Loucy (cell line): ENCODE measurements around the gene NFKB2.

Experiments
- H2AFZ ChIP-seq: fragments of 200-600 bp; sonication (generic); 2 replicates; pipeline ENCODE4 v1.6.0; 2016; ENCODE audit warnings: antibody characterized with exemption, mild to moderate bottlenecking, low read length, moderate library complexity
- H3F3A ChIP-seq: fragments of 200-600 bp; 2 replicates; pipeline ENCODE4 v1.6.0; 2016; ENCODE audit warnings: antibody characterized with exemption, low read depth, mild to moderate bottlenecking
- H3K27me3 ChIP-seq: fragments of 200-600 bp; sonication (generic); 2 replicates; pipeline ENCODE4 v1.6.1; 2014; ENCODE audit warnings: low read length, mild to moderate bottlenecking; ENCODE audit not compliant: insufficient read depth, poor library complexity, severe bottlenecking
- H3K36me3 ChIP-seq: fragments of 200-600 bp; sonication (generic); 2 replicates; pipeline ENCODE4 v1.6.1; 2016; ENCODE audit warnings: low read length; ENCODE audit not compliant: insufficient read depth
- H3K4me1 ChIP-seq: fragments of 200-600 bp; sonication (generic); 2 replicates; pipeline ENCODE4 v1.5.1; 2014; ENCODE audit warnings: low read length, mild to moderate bottlenecking; ENCODE audit not compliant: insufficient read depth, poor library complexity, severe bottlenecking
- H3K4me2 ChIP-seq: fragments of 200-600 bp; sonication (generic); 2 replicates; pipeline ENCODE4 v1.6.0; 2014; ENCODE audit warnings: antibody characterized with exemption, low read length, low read depth, mild to moderate bottlenecking; ENCODE audit not compliant: poor library complexity, severe bottlenecking
- H3K4me3 ChIP-seq: fragments of 200-600 bp; sonication (generic); 2 replicates; pipeline ENCODE4 v1.5.1; 2014; ENCODE audit warnings: low read length, mild to moderate bottlenecking, mixed read lengths; ENCODE audit not compliant: poor library complexity, severe bottlenecking
- H3K79me2 ChIP-seq: fragments of 200-600 bp; sonication (generic); 2 replicates; pipeline ENCODE4 v1.6.1; 2014; ENCODE audit warnings: low read length; ENCODE audit not compliant: insufficient read depth
- H3K9ac ChIP-seq: fragments of 200-600 bp; sonication (generic); 2 replicates; pipeline ENCODE4 v1.6.0; 2014; ENCODE audit warnings: mild to moderate bottlenecking, low read depth, low read length, moderate library complexity; ENCODE audit not compliant: poor library complexity, severe bottlenecking
- H3K9me2 ChIP-seq: fragments of 200-600 bp; sonication (generic); replicated peaks from 2 replicates; pipeline ENCODE4 v1.6.1; 2016; ENCODE audit warnings: low read depth, low read length, mixed read lengths
- H3K9me3 ChIP-seq: fragments of 200-600 bp; sonication (generic); 2 replicates; pipeline ENCODE4 v1.6.1; 2014; ENCODE audit warnings: mild to moderate bottlenecking, antibody characterized with exemption, low read length, low read depth; ENCODE audit not compliant: insufficient read depth
- H4K20me1 ChIP-seq: fragments of 200-600 bp; sonication (generic); 2 replicates; pipeline ENCODE4 v1.6.0; 2014; ENCODE audit warnings: antibody characterized with exemption, low read length, mild to moderate bottlenecking; ENCODE audit not compliant: insufficient read depth, poor library complexity, severe bottlenecking
- EZH2phosphoT487 ChIP-seq: fragments of 200-600 bp; IDR thresholded peaks from 2 replicates; pipeline ENCODE4 v1.6.1; 2018; ENCODE audit warnings: antibody characterized with exemption, mild to moderate bottlenecking, moderate library complexity, borderline replicate concordance
- TF ChIP-seq, protein P1 (sequence below): fragments of 200-600 bp; sonication (generic); conservative IDR thresholded peaks from 2 replicates; pipeline ENCODE4 v1.5.1; 2014; ENCODE audit warnings: mild to moderate bottlenecking, antibody characterized with exemption, low read length

The NFKB2 gene

DNA sequence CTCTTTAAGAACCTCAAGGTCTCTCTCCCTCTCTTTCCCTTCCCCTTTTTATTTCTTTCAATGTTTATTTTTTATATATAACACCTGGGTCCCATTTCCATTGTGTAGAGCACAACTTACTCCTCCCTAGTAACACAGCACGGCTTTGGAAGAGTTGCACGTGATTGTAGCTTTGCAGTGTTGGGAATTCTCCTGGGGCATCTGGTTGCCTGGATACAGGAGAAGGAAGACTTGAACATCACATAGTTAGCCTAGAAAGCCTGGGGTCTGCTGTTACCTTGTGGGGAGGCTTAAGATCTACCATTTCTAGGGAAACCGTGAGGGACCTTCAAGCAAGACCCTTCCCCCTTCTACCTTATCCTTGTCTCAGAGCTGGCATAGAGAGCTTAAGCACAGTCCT, 41.1 kb upstream of the NFKB2 start:
- no peaks in the 10 kb centered on the region for H3F3A ChIP-seq
- peaks cover 90% of the 10 kb centered on the region for H3K36me3 ChIP-seq
- H3K9me2 ChIP-seq, result no peaks in the 10 kb centered on the region
- H3K4me1 ChIP-seq, result no peaks in the 10 kb centered on the region
- peaks cover 5% of the 10 kb centered on the region for H4K20me1 ChIP-seq
- TF ChIP-seq EZH2phosphoT487, result no peak
- TF ChIP-seq, protein P1, sequence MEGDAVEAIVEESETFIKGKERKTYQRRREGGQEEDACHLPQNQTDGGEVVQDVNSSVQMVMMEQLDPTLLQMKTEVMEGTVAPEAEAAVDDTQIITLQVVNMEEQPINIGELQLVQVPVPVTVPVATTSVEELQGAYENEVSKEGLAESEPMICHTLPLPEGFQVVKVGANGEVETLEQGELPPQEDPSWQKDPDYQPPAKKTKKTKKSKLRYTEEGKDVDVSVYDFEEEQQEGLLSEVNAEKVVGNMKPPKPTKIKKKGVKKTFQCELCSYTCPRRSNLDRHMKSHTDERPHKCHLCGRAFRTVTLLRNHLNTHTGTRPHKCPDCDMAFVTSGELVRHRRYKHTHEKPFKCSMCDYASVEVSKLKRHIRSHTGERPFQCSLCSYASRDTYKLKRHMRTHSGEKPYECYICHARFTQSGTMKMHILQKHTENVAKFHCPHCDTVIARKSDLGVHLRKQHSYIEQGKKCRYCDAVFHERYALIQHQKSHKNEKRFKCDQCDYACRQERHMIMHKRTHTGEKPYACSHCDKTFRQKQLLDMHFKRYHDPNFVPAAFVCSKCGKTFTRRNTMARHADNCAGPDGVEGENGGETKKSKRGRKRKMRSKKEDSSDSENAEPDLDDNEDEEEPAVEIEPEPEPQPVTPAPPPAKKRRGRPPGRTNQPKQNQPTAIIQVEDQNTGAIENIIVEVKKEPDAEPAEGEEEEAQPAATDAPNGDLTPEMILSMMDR, result no peak
- no peak overlapping the region for H3K4me2 ChIP-seq
- H2AFZ ChIP-seq, result no peak overlapping the region
- H3K79me2 ChIP-seq, result no peaks in the 10 kb centered on the region
- H3K9ac ChIP-seq, result no peak overlapping the region
- H3K4me3 ChIP-seq, result no peak overlapping the region
- no peaks in the 10 kb centered on the region for H3K9me3 ChIP-seq
- H3K27me3 ChIP-seq, result no peaks in the 10 kb centered on the region

GRCh38 chr10:102358712-102359382, 36.7 kb upstream of the NFKB2 start:
- H3K9ac ChIP-seq, result no peak overlapping the region
- no peaks in the 10 kb centered on the region for H3K9me3 ChIP-seq
- peaks cover 93% of the 10 kb centered on the region for H3K36me3 ChIP-seq
- H4K20me1 ChIP-seq, result no peaks in the 10 kb centered on the region
- no peaks in the 10 kb centered on the region for H3K9me2 ChIP-seq
- H3K4me1 ChIP-seq, result no peaks in the 10 kb centered on the region
- no peaks in the 10 kb centered on the region for H3K79me2 ChIP-seq
- TF ChIP-seq, protein P1, result no peak
- no peak for TF ChIP-seq EZH2phosphoT487
- no peaks in the 10 kb centered on the region for H3K27me3 ChIP-seq
- H2AFZ ChIP-seq, result no peak overlapping the region
- H3F3A ChIP-seq, result no peaks in the 10 kb centered on the region
- no peak overlapping the region for H3K4me2 ChIP-seq
- no peak overlapping the region for H3K4me3 ChIP-seq

GRCh38 chr10:102367441-102367840, 28.1 kb upstream of the NFKB2 start:
- Histone ChIP-seq H2AFZ (no peak overlapping the region), H3K9me3 (no peaks in the 10 kb centered on the region), H3K36me3 (peaks cover 84% of the 10 kb centered on the region; the same call in 1 of the 2 replicates), H3K4me2 (no peak overlapping the region), H3K9me2 (no peaks in the 10 kb centered on the region), H4K20me1 (no peaks in the 10 kb centered on the region), H3K4me1 (no peaks in the 10 kb centered on the region), H3K27me3 (no peaks in the 10 kb centered on the region), H3K9ac (no peak overlapping the region), H3K4me3 (no peak overlapping the region), H3F3A (no peaks in the 10 kb centered on the region), H3K79me2 (no peaks in the 10 kb centered on the region)
- TF ChIP-seq, protein P1, result no peak
- no peak for TF ChIP-seq EZH2phosphoT487
